GM12878 (cell line): ENCODE data around the gene DTD1. TPM values are rescaled to one million over a fixed set of nuclear protein-coding genes. Genes with fewer than 3 reads are reported as not detected.

Experiments
- ATAC-seq: fragments of 200-7000 bp; cut with Tn5 transposase; 3 replicates; pipeline ENCODE4 v1.9.1; 2020; ENCODE audit warnings: mild to moderate bottlenecking, moderate library complexity
- BruUV-seq: library from RNA; stranded (reverse); fragments of 400-500 nt; replicated peaks from 2 replicates; lab custom pipeline; 2021; lab: Mats Ljungman, UMichigan
- CTCF ChIA-PET: fragments of 300-600 bp; sonication (Branson Sonifier 250); formaldehyde crosslinking; extraction: SDS; loops from one replicate; lab custom pipeline; 2021; ENCODE audit warnings: inconsistent platforms; lab: Yijun Ruan, JAX
- POLR2A ChIA-PET: fragments of 350-600 bp; formaldehyde crosslinking; extraction: SDS; loops from one replicate; lab custom pipeline; 2021; ENCODE audit warnings: inconsistent platforms; lab: Charles Lee
- RAD21 ChIA-PET: fragments of 300-600 bp; sonication (Branson Sonifier 250); formaldehyde crosslinking; loops from one replicate; lab custom pipeline; 2023; ENCODE audit warnings: antibody characterized with exemption; ENCODE audit not compliant: unreplicated experiment; lab: Charles Lee
- SMC1A ChIA-PET: fragments of 300-600 bp; sonication (Branson Sonifier 250); formaldehyde crosslinking; loops from one replicate; lab custom pipeline; 2023; ENCODE audit not compliant: unreplicated experiment, uncharacterized antibody; lab: Charles Lee
- DNase-seq: peaks from one replicate; pipeline ENCODE4 v3.0.0-alpha.2; 2011; ENCODE audit warnings: low read depth, low spot score
- FAIRE-seq: peaks from 3 replicates; lab custom pipeline; 2011; peaks lifted over from hg19 to GRCh38; lab: Jason Lieb, UNC
- H2AFZ ChIP-seq: 2 replicates; pipeline ENCODE4 v1.6.0; 2011; ENCODE audit warnings: low read depth, low read length, control low read depth; ENCODE audit not compliant: control insufficient read depth
- H3K27ac ChIP-seq: 2 replicates; pipeline ENCODE4 v1.5.1; 2011; ENCODE audit warnings: control low read depth; ENCODE audit not compliant: control insufficient read depth, insufficient read depth
- H3K27me3 ChIP-seq, 2 experiments: replicated peaks in 1 of 2; 2 replicates each; pipeline versions ENCODE4 v1.6.0 to v1.6.1; 2011; ENCODE audit warnings: low read length in 1 of 2; ENCODE audit not compliant: control insufficient read depth in 2 of 2, insufficient read depth in 2 of 2
- H3K36me3 ChIP-seq, 2 experiments: 2 replicates each; pipeline ENCODE4 v1.5.1; 2011; ENCODE audit warnings: low read length in 1 of 2; ENCODE audit not compliant: control insufficient read depth in 2 of 2, insufficient read depth in 2 of 2
- H3K4me1 ChIP-seq: 2 replicates; pipeline ENCODE4 v1.6.1; 2011; ENCODE audit warnings: mild to moderate bottlenecking, low read length, moderate library complexity, mixed read lengths; ENCODE audit not compliant: control insufficient read depth, insufficient read depth
- H3K4me2 ChIP-seq: 2 replicates; pipeline ENCODE4 v1.6.0; 2011; ENCODE audit warnings: control low read depth; ENCODE audit not compliant: control insufficient read depth, insufficient read depth
- H3K4me3 ChIP-seq: fragments of 200-600 bp; sonication (generic); 2 replicates; pipeline ENCODE4 v1.5.1; 2016
- H3K79me2 ChIP-seq: 2 replicates; pipeline ENCODE4 v1.6.0; 2011; ENCODE audit warnings: low read length; ENCODE audit not compliant: control insufficient read depth, insufficient read depth
- H3K9ac ChIP-seq: 2 replicates; pipeline ENCODE4 v1.8.0; 2011; ENCODE audit warnings: low read length, control low read depth, mixed read lengths; ENCODE audit not compliant: control insufficient read depth, insufficient read depth
- H3K9me3 ChIP-seq: replicated peaks from 3 replicates; pipeline ENCODE4 v1.5.1; 2011; ENCODE audit warnings: mild to moderate bottlenecking, low read length; ENCODE audit not compliant: control insufficient read depth, insufficient read depth
- H4K20me1 ChIP-seq: 2 replicates; pipeline ENCODE4 v1.6.0; 2011; ENCODE audit not compliant: control insufficient read depth, insufficient read depth
- EGR1 ChIP-seq, 2 experiments: IDR thresholded peaks; 1 replicate in 1 of 2; 2 replicates in 1 of 2; pipeline ENCODE4 v1.6.1; 2011 to 2012; ENCODE audit warnings: low read depth in 2 of 2, low read length in 2 of 2, borderline replicate concordance in 1 of 2, mild to moderate bottlenecking in 1 of 2, moderate library complexity in 1 of 2
- RAD51 ChIP-seq: fragments of 450-650 bp; IDR thresholded peaks from 2 replicates; pipeline ENCODE4 v1.6.1; 2016; ENCODE audit warnings: moderate library complexity, mild to moderate bottlenecking, inconsistent platforms
- SIN3A ChIP-seq: IDR thresholded peaks from 2 replicates; pipeline ENCODE4 v1.6.1; 2012; ENCODE audit warnings: low read depth, low read length, improper control_type of control experiment
- SREBF1 ChIP-seq: IDR thresholded peaks from 2 replicates; pipeline ENCODE4 v1.6.1; 2012; ENCODE audit warnings: mild to moderate bottlenecking, low read length
- ZBED1 ChIP-seq: IDR thresholded peaks from 2 replicates; pipeline ENCODE4 v1.6.1; 2016; ENCODE audit warnings: borderline replicate concordance
- WGBS: methylation state at CpG from one replicate; pipeline ENCODE4 v1.1.6; 2016; ENCODE audit warnings: low lambda C conversion rate; ENCODE audit not compliant: insufficient replicate concordance, insufficient coverage; ENCODE audit errors: missing lambda C conversion rate; 5-methylcytosine and 5-hydroxymethylcytosine counted together
- in situ Hi-C: fragments of 300-500 bp; cut with MboI; formaldehyde crosslinking; loops from 9 replicates; pipeline ENCODE4 v1.14.3; 2018; ENCODE audit warnings: mixed read lengths
- intact Hi-C: fragments of 100-400 bp; cut with micrococcal nuclease; formaldehyde crosslinking; loops from one replicate; pipeline ENCODE4 v1.14.2; 2022; ENCODE audit not compliant: unreplicated experiment
- polyA plus RNA-seq, 11 experiments: library from polyadenylated mRNA; depleted of rRNA in 4 of 11; unstranded in 6 of 11; stranded (reverse) in 5 of 11; fragments of >200 nt; fragmentation: Nextera tagmentation in 4 of 11; fragmentation: Illumina TruSeq in 1 of 11; extraction: Ambion mirVana in 4 of 11; extraction: Trizol in 1 of 11; gene quantifications; 1 replicate in 1 of 11; 2 replicates in 10 of 11; pipeline versions ENCODE4 v1.2.1 to v1.2.3, GENCODE V29; 2011 to 2016; ENCODE audit warnings: inconsistent platforms in 2 of 11, missing spikeins in 2 of 11, low read depth in 1 of 11
- total RNA-seq, 4 experiments: library from RNA; depleted of rRNA in 3 of 4; stranded (reverse); fragments of >200 nt in 3 of 4; fragmentation: Illumina TruSeq in 1 of 4; extraction: Trizol in 1 of 4; gene quantifications; 2 replicates each; pipeline versions ENCODE4 v1.2.1 to v1.2.3, GENCODE V29; 2013 to 2021
- TF ChIP-seq, protein P1 (sequence below): fragments of 450-650 bp; IDR thresholded peaks from 2 replicates; pipeline ENCODE4 v1.6.1; 2018; ENCODE audit warnings: mild to moderate bottlenecking, low read depth, moderate library complexity; ENCODE audit not compliant: partially characterized antibody
- TF ChIP-seq, protein P2 (sequence below): fragments of 450-650 bp; IDR thresholded peaks from 2 replicates; pipeline ENCODE4 v1.6.1; 2018; ENCODE audit warnings: borderline replicate concordance, mild to moderate bottlenecking; ENCODE audit not compliant: partially characterized antibody

Gene DTD1
- total and polyA plus RNA-seq, 10 of the 15 experiments (the other 5 are each of a cell fraction or from before 2014, with no cell fraction given): 24.3 to 99.8 (median 63.3) TPM

DNA sequence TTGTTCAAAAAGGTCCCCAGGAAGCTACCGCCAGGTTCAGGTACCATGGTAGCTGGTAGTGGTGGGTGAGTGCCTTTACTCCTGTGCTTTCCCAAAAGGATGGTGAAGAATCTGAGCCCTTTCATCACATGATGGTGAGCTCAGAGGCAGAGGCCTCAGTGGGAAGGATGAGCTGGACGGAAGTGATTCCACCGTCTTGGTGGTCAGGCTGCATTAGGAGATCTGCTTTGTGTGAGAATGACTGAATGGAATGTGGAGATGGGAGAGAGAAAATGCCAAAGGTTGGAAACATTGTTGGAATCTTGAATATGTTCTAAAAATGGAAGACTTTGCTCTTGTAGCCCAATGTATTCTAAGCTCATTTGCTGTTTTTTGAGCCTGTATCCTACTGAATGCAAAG lies 117.6 kb downstream of the DTD1 start:
- Histone ChIP-seq H3K9ac (no peak overlapping the region), H3K4me1 (no peaks in the 10 kb centered on the region), H3K79me2 (no peaks in the 10 kb centered on the region), H2AFZ (no peak overlapping the region), H3K9me3 (no peaks in the 10 kb centered on the region), H3K27ac (no peak overlapping the region), H3K4me2 (no peak overlapping the region), H4K20me1 (no peaks in the 10 kb centered on the region), H3K27me3 (no peaks in the 10 kb centered on the region), H3K4me3 (no peak overlapping the region), H3K36me3 (no peaks in the 10 kb centered on the region)
- no peak for DNase-seq
- ChIA-PET POLR2A (no interaction called here), RAD21 (interaction anchor here (1.0 to 1.3 kb wide), 2 partner anchors 73 to 88 kb away, joined by 3 read pairs; no protein-coding TSS in a partner anchor), SMC1A (interaction anchor here (0.9 to 1.4 kb wide), 2 partner anchors 19 to 70 kb away, joined by 3 read pairs; no protein-coding TSS in a partner anchor), CTCF (interaction anchor here (1.2 kb wide), 2 partner anchors 12 to 73 kb away, joined by 3 read pairs; no protein-coding TSS in a partner anchor)
- intact Hi-C loops (no loop called here), in situ Hi-C loops (no loop called here)
- ATAC-seq: no peak
- no peak for FAIRE-seq
- no TSS peak for BruUV-seq
- WGBS: 100% methylated on average over 3 of the region's 3 CpGs
- TF ChIP-seq RAD51: no peak
- TF ChIP-seq SREBF1: no peak
- TF ChIP-seq, protein P1, sequence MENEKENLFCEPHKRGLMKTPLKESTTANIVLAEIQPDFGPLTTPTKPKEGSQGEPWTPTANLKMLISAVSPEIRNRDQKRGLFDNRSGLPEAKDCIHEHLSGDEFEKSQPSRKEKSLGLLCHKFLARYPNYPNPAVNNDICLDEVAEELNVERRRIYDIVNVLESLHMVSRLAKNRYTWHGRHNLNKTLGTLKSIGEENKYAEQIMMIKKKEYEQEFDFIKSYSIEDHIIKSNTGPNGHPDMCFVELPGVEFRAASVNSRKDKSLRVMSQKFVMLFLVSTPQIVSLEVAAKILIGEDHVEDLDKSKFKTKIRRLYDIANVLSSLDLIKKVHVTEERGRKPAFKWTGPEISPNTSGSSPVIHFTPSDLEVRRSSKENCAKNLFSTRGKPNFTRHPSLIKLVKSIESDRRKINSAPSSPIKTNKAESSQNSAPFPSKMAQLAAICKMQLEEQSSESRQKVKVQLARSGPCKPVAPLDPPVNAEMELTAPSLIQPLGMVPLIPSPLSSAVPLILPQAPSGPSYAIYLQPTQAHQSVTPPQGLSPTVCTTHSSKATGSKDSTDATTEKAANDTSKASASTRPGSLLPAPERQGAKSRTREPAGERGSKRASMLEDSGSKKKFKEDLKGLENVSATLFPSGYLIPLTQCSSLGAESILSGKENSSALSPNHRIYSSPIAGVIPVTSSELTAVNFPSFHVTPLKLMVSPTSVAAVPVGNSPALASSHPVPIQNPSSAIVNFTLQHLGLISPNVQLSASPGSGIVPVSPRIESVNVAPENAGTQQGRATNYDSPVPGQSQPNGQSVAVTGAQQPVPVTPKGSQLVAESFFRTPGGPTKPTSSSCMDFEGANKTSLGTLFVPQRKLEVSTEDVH: no peak
- no peak for TF ChIP-seq SIN3A
- no peak for TF ChIP-seq ZBED1
- TF ChIP-seq, protein P2, sequence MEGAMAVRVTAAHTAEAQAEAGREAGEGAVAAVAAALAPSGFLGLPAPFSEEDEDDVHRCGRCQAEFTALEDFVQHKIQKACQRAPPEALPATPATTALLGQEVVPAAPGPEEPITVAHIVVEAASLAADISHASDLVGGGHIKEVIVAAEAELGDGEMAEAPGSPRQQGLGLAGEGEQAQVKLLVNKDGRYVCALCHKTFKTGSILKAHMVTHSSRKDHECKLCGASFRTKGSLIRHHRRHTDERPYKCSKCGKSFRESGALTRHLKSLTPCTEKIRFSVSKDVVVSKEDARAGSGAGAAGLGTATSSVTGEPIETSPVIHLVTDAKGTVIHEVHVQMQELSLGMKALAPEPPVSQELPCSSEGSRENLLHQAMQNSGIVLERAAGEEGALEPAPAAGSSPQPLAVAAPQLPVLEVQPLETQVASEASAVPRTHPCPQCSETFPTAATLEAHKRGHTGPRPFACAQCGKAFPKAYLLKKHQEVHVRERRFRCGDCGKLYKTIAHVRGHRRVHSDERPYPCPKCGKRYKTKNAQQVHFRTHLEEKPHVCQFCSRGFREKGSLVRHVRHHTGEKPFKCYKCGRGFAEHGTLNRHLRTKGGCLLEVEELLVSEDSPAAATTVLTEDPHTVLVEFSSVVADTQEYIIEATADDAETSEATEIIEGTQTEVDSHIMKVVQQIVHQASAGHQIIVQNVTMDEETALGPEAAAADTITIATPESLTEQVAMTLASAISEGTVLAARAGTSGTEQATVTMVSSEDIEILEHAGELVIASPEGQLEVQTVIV: no peak
- TF ChIP-seq EGR1 (IDR thresholded peaks at IDR 0.05; ENCODE audit: borderline replicate concordance in 1 of 2, low read depth in 2 of 2, low read length in 2 of 2): no peak
